Measurements from ENCODE around the gene RAB30. TPM values are rescaled to one million over a fixed set of nuclear protein-coding genes. Genes with fewer than 3 reads are reported as not detected.

RAB30 gene
- total and polyA plus RNA-seq, 4 experiments from 2014 or later: 5.0 to 14.1 (median 10.6) TPM

GRCh38 chr11:83115026-83115425 is 43.3 kb upstream of the RAB30 start:
- CTCF ChIA-PET (ENCODE audit: partially characterized antibody): interaction anchor here (1.1 kb wide), 1 partner anchor 41 kb away, joined by 3 read pairs; no protein-coding TSS in a partner anchor
- H3K27ac ChIP-seq (ENCODE audit: low read depth, low read length): no peak overlapping the region
- H3K27me3 ChIP-seq (ENCODE audit: insufficient read depth, low read length): no peaks in the 10 kb centered on the region
- no peaks in the 10 kb centered on the region for H3K9me3 ChIP-seq (ENCODE audit: control insufficient read depth in 1 of 2, low read length in 2 of 2)
- Mint-ChIP-seq H3K27me3 (peaks cover 0 to 1% of the 10 kb centered on the region in 2 donors), H3K4me1 (peaks cover 29 to 49% (median 34%) of the 10 kb centered on the region in 4 donors), H3K4me3 (peak overlapping the region in 6 of 8 donors; percentile 27 to 79 (median 59)), H3K36me3 (peaks cover 2 to 6% of the 10 kb centered on the region in 2 donors), H3K9me3 (no peaks in the 10 kb centered on the region), H3K27ac (peak overlapping the region in 3 of 7 donors; percentile 1 to 84 (median 38))
- peaks cover 44% of the 10 kb centered on the region for H3K4me1 ChIP-seq (ENCODE audit: insufficient read depth, low read length)
- POLR2A ChIA-PET (ENCODE audit: partially characterized antibody): interaction anchor here (6.8 kb wide), 1 partner anchor 43 kb away, joined by 92 read pairs; the partner anchor contains the start of gene PCF11
- H3K36me3 ChIP-seq (ENCODE audit: insufficient read depth, low read length): no peaks in the 10 kb centered on the region
- DNase-seq: no peak
- H3K4me3 ChIP-seq (ENCODE audit: low read length in 2 of 2): no peak overlapping the region
- intact Hi-C loops (cut with micrococcal nuclease): loop anchor here (5.0 kb wide), 1 partner anchor 43 kb away; the partner anchor contains the start of gene RAB30

- Histone ChIP-seq H3K27me3 (ENCODE audit: insufficient read depth, low read length) (no peaks in the 10 kb centered on the region), H3K36me3 (ENCODE audit: insufficient read depth, low read length) (no peaks in the 10 kb centered on the region), H3K4me3 (ENCODE audit: low read length in 2 of 2) (no peak overlapping the region), H3K9me3 (ENCODE audit: control insufficient read depth in 1 of 2, low read length in 2 of 2) (no peaks in the 10 kb centered on the region), H3K27ac (ENCODE audit: low read depth, low read length) (no peak overlapping the region), H3K4me1 (ENCODE audit: insufficient read depth, low read length) (peaks cover 26% of the 10 kb centered on the region)
- intact Hi-C loops (cut with micrococcal nuclease): no loop called here
- CTCF ChIA-PET (ENCODE audit: partially characterized antibody): no interaction called here
- peaks cover 0 to 1% of the 10 kb centered on the region in 2 donors for H3K27me3 Mint-ChIP-seq
- H3K4me1 Mint-ChIP-seq: peaks cover 17 to 30% (median 19%) of the 10 kb centered on the region in 4 donors
- H3K27ac Mint-ChIP-seq: no peak overlapping the region
- H3K4me3 Mint-ChIP-seq: no peak overlapping the region
- H3K9me3 Mint-ChIP-seq: no peaks in the 10 kb centered on the region
- POLR2A ChIA-PET (ENCODE audit: partially characterized antibody): no interaction called here
- no peak for DNase-seq
- H3K36me3 Mint-ChIP-seq: peaks cover 2 to 6% of the 10 kb centered on the region in 2 donors
These were observed 41.2 kb upstream of the RAB30 start for GRCh38 chr11:83112886-83113285.

- no peaks in the 10 kb centered on the region for H3K27me3 ChIP-seq (ENCODE audit: insufficient read depth, low read length)
- intact Hi-C loops (cut with micrococcal nuclease): no loop called here
- Mint-ChIP-seq H3K4me3 (no peak overlapping the region), H3K27ac (no peak overlapping the region), H3K4me1 (no peaks in the 10 kb centered on the region), H3K27me3 (peaks cover 2 to 7% of the 10 kb centered on the region in 2 donors), H3K36me3 (no peaks in the 10 kb centered on the region), H3K9me3 (no peaks in the 10 kb centered on the region)
- no peaks in the 10 kb centered on the region for H3K9me3 ChIP-seq (ENCODE audit: control insufficient read depth in 1 of 2, low read length in 2 of 2)
- H3K27ac ChIP-seq (ENCODE audit: low read depth, low read length): no peak overlapping the region
- H3K4me3 ChIP-seq (ENCODE audit: low read length in 2 of 2): no peak overlapping the region
- ChIA-PET CTCF (ENCODE audit: partially characterized antibody) (interaction anchor here (1.5 kb wide), 1 partner anchor 238 kb away, joined by 3 read pairs; no protein-coding TSS in a partner anchor), POLR2A (ENCODE audit: partially characterized antibody) (interaction anchor here (1.1 kb wide), 1 partner anchor 12 kb away, joined by 3 read pairs; no protein-coding TSS in a partner anchor)
- H3K4me1 ChIP-seq (ENCODE audit: insufficient read depth, low read length): no peaks in the 10 kb centered on the region
- no peaks in the 10 kb centered on the region for H3K36me3 ChIP-seq (ENCODE audit: insufficient read depth, low read length)
- no peak for DNase-seq
These were observed 33.5 kb upstream of the RAB30 start for GRCh38 chr11:83105168-83105567.

GRCh38 chr11:83102834-83103233 is 31.1 kb upstream of the RAB30 start:
- H3K4me3 Mint-ChIP-seq: no peak overlapping the region
- H3K36me3 Mint-ChIP-seq: no peaks in the 10 kb centered on the region
- CTCF ChIA-PET (ENCODE audit: partially characterized antibody): no interaction called here
- no peaks in the 10 kb centered on the region for H3K9me3 Mint-ChIP-seq
- no peak overlapping the region for H3K27ac Mint-ChIP-seq
- peaks cover 2 to 7% of the 10 kb centered on the region in 2 donors for H3K27me3 Mint-ChIP-seq
- Histone ChIP-seq H3K4me3 (ENCODE audit: low read length in 2 of 2) (no peak overlapping the region), H3K4me1 (ENCODE audit: insufficient read depth, low read length) (no peaks in the 10 kb centered on the region), H3K36me3 (ENCODE audit: insufficient read depth, low read length) (no peaks in the 10 kb centered on the region), H3K27ac (ENCODE audit: low read depth, low read length) (no peak overlapping the region), H3K9me3 (ENCODE audit: control insufficient read depth in 1 of 2, low read length in 2 of 2) (no peaks in the 10 kb centered on the region), H3K27me3 (ENCODE audit: insufficient read depth, low read length) (no peaks in the 10 kb centered on the region)
- POLR2A ChIA-PET (ENCODE audit: partially characterized antibody): no interaction called here
- intact Hi-C loops (cut with micrococcal nuclease): no loop called here
- no peaks in the 10 kb centered on the region for H3K4me1 Mint-ChIP-seq
- DNase-seq: no peak

- DNase-seq: no peak
- H3K27ac ChIP-seq (ENCODE audit: low read depth, low read length): no peak overlapping the region
- peaks cover 0 to 4% (median under 1%) of the 10 kb centered on the region in 4 donors for H3K4me1 Mint-ChIP-seq
- intact Hi-C loops (cut with micrococcal nuclease): no loop called here
- H3K4me1 ChIP-seq (ENCODE audit: insufficient read depth, low read length): no peaks in the 10 kb centered on the region
- H3K9me3 ChIP-seq (ENCODE audit: control insufficient read depth in 1 of 2, low read length in 2 of 2): no peaks in the 10 kb centered on the region
- no peak overlapping the region for H3K4me3 Mint-ChIP-seq
- no peaks in the 10 kb centered on the region for H3K9me3 Mint-ChIP-seq
- ChIA-PET POLR2A (ENCODE audit: partially characterized antibody) (interaction anchor here (0.7 to 1.2 kb wide), 2 partner anchors 22 to 58 kb away, joined by 3 to 4 read pairs; no protein-coding TSS in a partner anchor), CTCF (ENCODE audit: partially characterized antibody) (interaction anchor here (0.6 kb wide), 1 partner anchor 11 kb away, joined by 3 read pairs; no protein-coding TSS in a partner anchor)
- no peak overlapping the region for H3K4me3 ChIP-seq (ENCODE audit: low read length in 2 of 2)
- no peaks in the 10 kb centered on the region for H3K36me3 Mint-ChIP-seq
- no peaks in the 10 kb centered on the region for H3K27me3 ChIP-seq (ENCODE audit: insufficient read depth, low read length)
- no peaks in the 10 kb centered on the region for H3K36me3 ChIP-seq (ENCODE audit: insufficient read depth, low read length)
- no peak overlapping the region for H3K27ac Mint-ChIP-seq
- H3K27me3 Mint-ChIP-seq: peaks cover 0 to 2% of the 10 kb centered on the region in 2 donors
These were observed 25.9 kb upstream of the RAB30 start for GRCh38 chr11:83097429-83098075.

- Mint-ChIP-seq H3K27ac (no peak overlapping the region), H3K4me1 (peaks cover 0 to 11% (median 7%) of the 10 kb centered on the region in 4 donors), H3K36me3 (no peaks in the 10 kb centered on the region), H3K4me3 (no peak overlapping the region), H3K9me3 (no peaks in the 10 kb centered on the region), H3K27me3 (no peaks in the 10 kb centered on the region)
- no peak overlapping the region for H3K4me3 ChIP-seq (ENCODE audit: low read length in 2 of 2)
- POLR2A ChIA-PET (ENCODE audit: partially characterized antibody): interaction anchor here (1.1 to 1.7 kb wide), 3 partner anchors 8 to 19 kb away, joined by 3 to 5 read pairs (median 4); no protein-coding TSS in a partner anchor
- no peaks in the 10 kb centered on the region for H3K4me1 ChIP-seq (ENCODE audit: insufficient read depth, low read length)
- no peak for DNase-seq
- intact Hi-C loops (cut with micrococcal nuclease): no loop called here
- no peaks in the 10 kb centered on the region for H3K9me3 ChIP-seq (ENCODE audit: control insufficient read depth in 1 of 2, low read length in 2 of 2)
- no peaks in the 10 kb centered on the region for H3K27me3 ChIP-seq (ENCODE audit: insufficient read depth, low read length)
- CTCF ChIA-PET (ENCODE audit: partially characterized antibody): interaction anchor here (1.0 kb wide), 1 partner anchor 63 kb away, joined by 3 read pairs; the partner anchor contains the start of gene PCF11
- H3K27ac ChIP-seq (ENCODE audit: low read depth, low read length): no peak overlapping the region
- no peaks in the 10 kb centered on the region for H3K36me3 ChIP-seq (ENCODE audit: insufficient read depth, low read length)
These were observed 21.9 kb upstream of the RAB30 start for GRCh38 chr11:83093634-83094033.
